NCI-H460 (cell line): Measurements from ENCODE around the gene MORN4. TPM values are rescaled to one million over a fixed set of nuclear protein-coding genes. Genes with fewer than 3 reads are reported as not detected.

Experiments used
- DNase-seq: peaks from one replicate; pipeline ENCODE4 v3.0.0-alpha.2; 2016; ENCODE audit warnings: low read depth; ENCODE audit errors: extremely low read depth
- total RNA-seq: library from RNA; depleted of rRNA; stranded (reverse); fragments of >200 nt; shearing (Covaris generic); gene quantifications from 2 replicates; pipeline ENCODE4 v1.2.3, GENCODE V29; 2014; rRNA removed

The MORN4 gene
- total RNA-seq, 1 experiment from 2014 or later = 19.5 TPM

DNA sequence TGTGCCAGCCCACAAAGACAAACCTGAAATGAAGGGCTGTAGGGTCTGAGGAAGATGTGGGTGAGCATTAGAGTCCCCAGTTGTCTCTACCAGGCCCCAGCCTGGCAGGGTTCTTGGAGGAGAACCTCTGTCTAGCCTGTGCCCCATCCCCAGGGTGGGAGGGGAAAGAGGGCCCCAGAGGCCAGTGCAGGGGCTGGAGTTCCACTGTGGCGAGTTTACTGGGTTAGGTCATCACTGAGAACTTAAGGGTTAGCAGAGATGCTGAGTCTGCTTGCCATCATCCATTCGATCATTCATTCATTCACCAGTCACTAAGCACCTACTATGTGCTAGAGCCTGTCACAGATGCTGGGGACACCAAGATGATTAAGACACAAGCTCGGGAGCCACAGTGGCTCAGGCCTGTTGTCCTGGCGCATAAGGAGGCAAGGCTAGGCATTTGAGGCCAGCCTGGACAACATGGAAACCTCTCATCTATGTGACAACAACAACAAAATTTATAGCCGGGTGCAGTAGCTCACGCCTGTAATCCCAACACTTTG lies 58.1 kb downstream of the MORN4 start:
- no peak for DNase-seq

DNA sequence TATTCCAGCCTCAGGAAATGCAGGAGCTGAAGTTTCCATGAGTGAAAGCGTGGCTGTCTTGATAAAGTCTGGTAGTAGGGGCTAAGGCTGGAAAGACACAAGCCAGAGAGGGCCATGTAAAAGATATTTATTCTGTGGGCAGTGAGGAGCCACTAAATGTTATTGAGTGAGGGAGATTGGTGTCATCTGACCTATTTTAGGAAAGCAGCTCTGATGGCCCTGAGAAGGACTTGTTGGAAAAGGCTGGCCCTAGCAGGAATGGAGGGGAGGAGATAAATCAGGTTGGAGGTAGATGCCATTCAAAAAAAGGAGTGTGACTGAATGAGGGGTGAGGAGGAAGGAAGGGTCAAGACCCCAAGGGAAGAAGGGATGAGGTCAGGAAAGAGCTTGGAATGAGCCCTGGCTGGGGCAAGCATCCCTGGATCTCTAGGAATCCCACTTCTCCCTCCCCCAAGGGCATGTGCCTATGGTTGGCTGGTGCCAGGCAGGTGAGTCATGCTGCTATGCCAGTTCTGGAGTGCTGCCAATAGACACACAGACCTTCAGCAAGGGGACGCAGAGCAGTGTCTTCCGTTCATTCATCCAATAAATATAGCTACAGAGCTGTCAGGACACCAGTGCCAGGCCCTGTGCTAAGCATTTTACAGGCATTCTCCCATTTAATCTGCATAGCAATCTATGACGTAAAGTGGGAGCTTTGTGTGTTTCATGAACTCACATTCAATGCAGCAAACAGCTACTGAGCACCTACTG lies 58.8 kb downstream of the MORN4 start:
- DNase-seq = peak; percentile 94

GRCh38 chr10:97573672-97574071 lies 59.6 kb downstream of the MORN4 start:
- DNase-seq = no peak

DNA sequence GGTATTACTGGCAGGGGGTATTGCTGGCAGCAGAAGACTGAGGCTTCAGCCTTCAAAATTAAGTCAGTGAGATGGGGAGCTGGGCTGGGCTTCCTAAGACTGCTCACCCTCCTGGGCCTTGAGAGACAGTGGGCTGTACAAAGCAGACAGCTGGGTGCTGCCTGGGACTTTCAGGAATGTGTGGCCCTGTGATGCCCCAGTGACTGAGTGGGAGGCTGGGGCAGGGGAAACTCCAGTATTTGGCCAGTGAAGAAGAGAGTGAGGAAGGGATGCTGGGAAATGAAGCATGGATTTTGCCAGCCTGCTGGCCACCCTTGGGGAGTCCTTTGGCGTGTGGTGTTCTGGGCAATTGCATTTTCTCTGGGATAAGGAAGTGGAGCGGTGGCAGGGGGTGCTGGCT lies 60.3 kb downstream of the MORN4 start:
- no peak for DNase-seq

GRCh38 chr10:97572214-97572989 lies 60.9 kb downstream of the MORN4 start, which contains the start of gene ANKRD2:
ANKRD2 (plus strand) TSS chr10:97572779; CDS start chr10:97572789, 10 bp downstream.
- DNase-seq = peak; percentile 84

- DNase-seq = no peak
Measured at GRCh38 chr10:97571622-97572021, 61.7 kb downstream of the MORN4 start.

DNA sequence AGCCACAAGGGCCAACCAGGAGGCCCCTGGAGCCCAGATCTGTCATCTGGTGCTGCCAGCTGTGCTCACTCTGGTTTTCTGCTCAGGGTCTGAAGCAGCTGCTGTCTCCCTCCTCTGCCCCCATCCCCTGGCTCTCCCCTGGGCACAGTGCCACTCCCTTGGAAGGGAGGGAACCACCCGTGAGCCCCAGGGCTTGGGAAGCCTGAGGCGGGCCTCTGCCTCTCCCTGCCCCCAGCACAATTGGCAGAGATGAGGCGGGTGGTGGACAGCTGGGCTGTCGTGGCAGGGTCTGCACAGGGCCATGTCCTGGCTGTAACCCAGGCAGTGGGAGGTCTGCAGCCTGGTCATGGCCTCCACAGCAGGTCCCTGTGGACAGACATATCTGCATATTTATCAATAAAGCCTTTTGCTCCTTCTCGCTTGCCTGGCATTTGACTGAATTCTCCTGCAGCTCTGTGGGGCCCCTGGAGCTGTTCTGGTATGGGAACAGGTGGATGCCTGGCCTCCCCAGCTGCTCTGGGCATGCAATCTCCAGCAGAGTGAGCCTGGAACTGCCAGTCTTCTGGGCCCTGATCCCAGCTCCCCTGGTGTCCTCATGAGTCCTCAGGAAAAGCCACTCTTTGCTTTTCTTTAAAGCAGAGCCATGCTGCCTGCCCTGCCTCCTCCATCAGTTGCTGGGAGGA lies 62.4 kb downstream of the MORN4 start:
- DNase-seq = no peak

GRCh38 chr10:97570146-97570788 lies 63.0 kb downstream of the MORN4 start:
- no peak for DNase-seq

DNA sequence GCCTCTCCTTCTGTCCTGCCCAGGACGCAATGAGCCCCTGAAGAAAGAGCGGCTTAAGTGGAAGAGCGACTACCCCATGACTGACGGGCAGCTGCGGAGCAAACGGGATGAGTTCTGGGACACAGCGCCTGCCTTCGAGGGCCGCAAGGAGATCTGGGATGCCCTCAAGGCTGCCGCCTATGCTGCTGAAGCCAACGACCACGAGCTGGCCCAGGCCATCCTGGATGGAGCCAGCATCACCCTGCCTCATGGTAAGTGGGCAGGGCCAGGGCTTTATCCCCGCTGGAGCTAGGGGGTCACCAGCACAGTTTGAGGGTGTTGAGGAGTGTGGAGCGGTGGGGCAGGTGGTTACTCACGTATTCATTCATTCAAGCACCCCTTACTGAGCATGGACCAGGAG lies 65.4 kb downstream of the MORN4 start:
- no peak for DNase-seq

- DNase-seq = no peak
Measured at GRCh38 chr10:97566336-97566996, 66.8 kb downstream of the MORN4 start.

- no peak for DNase-seq
Measured at GRCh38 chr10:97564776-97565175, 68.5 kb downstream of the MORN4 start.

Other genes starting within 250 kb of the MORN4 start
- gene RRP12, start 232.2 kb downstream of the MORN4 start, total RNA-seq = 62.6 and 66.8 TPM in 2 replicates
- gene PGAM1, start 207.3 kb downstream of the MORN4 start, total RNA-seq = 432 and 436 TPM in 2 replicates
- 85.8 and 96.3 TPM in 2 replicates for gene EXOSC1, start 187.5 kb downstream of the MORN4 start, total RNA-seq
- gene ZDHHC16, start 187.3 kb downstream of the MORN4 start, total RNA-seq = 34.3 and 35.4 TPM in 2 replicates
- 61.4 and 63.2 TPM in 2 replicates for gene MMS19, start 135.1 kb downstream of the MORN4 start, total RNA-seq
- 3.4 and 3.8 TPM in 2 replicates for gene UBTD1, start 134.6 kb downstream of the MORN4 start, total RNA-seq
- 2.0 and 3.1 TPM in 2 replicates for gene ANKRD2, start 60.7 kb downstream of the MORN4 start, total RNA-seq
- 1.4 TPM in 2 replicates for gene HOGA1, start 49.1 kb downstream of the MORN4 start, total RNA-seq
- gene C10orf62, start 43.8 kb downstream of the MORN4 start, total RNA-seq = 0.12 TPM in 1 of 2 replicates, not detected in the other
- gene PI4K2A, start 7.2 kb upstream of the MORN4 start, total RNA-seq = 13.4 and 13.7 TPM in 2 replicates
- gene AVPI1, start 53.7 kb upstream of the MORN4 start, total RNA-seq = 147 and 192 TPM in 2 replicates
- gene MARVELD1, start 80.2 kb upstream of the MORN4 start, total RNA-seq = 20.1 and 23.1 TPM in 2 replicates
- 22.5 and 26.0 TPM in 2 replicates for gene ZFYVE27, start 103.6 kb upstream of the MORN4 start, total RNA-seq
- gene SFRP5, start 138.5 kb upstream of the MORN4 start, total RNA-seq = not detected in 2 replicates
- gene GOLGA7B, start 216.3 kb upstream of the MORN4 start, total RNA-seq = 0.02 TPM in 1 of 2 replicates, not detected in the other